ENCODE data around the gene BCL2L15. TPM values are rescaled to one million over a fixed set of nuclear protein-coding genes. Genes with fewer than 3 reads are reported as not detected.

BCL2L15 gene
- total and polyA plus RNA-seq, 10 of the 15 experiments (the other 5 are each of a cell fraction or from before 2014, with no cell fraction given): 0.42 to 1.2 (median 0.59) TPM

GRCh38 chr1:113891631-113892220 lies 4.3 kb upstream of the BCL2L15 start:
- POLR2A ChIA-PET: interaction anchor here (0.7 to 2.0 kb wide), 4 partner anchors 9 to 110 kb away, joined by 4 to 9 read pairs (median 6); no protein-coding TSS in a partner anchor
- intact Hi-C loops (cut with micrococcal nuclease; ENCODE audit: unreplicated experiment): no loop called here

More at GRCh38 chr1:113891631-113892220, 4.3 kb upstream of the BCL2L15 start:
- in situ Hi-C loops (cut with MboI): no loop called here
- no peaks in the 10 kb centered on the region for H3K4me1 ChIP-seq (ENCODE audit: control insufficient read depth, insufficient read depth, low read length)
- FAIRE-seq: no peak
- H3K27ac ChIP-seq (ENCODE audit: control insufficient read depth, insufficient read depth): no peak overlapping the region
- 88% methylated on average over 10 of the region's 11 CpGs for WGBS (ENCODE audit: insufficient coverage, insufficient replicate concordance, low lambda C conversion rate, missing lambda C conversion rate)
- H3K36me3 ChIP-seq (ENCODE audit: control insufficient read depth in 2 of 2, insufficient read depth in 2 of 2, low read length in 1 of 2): peaks cover 0 to 2% of the 10 kb centered on the region in 2 experiments; a peak in 1 of 4 replicates
- DNase-seq (ENCODE audit: low read depth, low spot score): no peak
- H2AFZ ChIP-seq (ENCODE audit: control insufficient read depth, low read depth, low read length): no peak overlapping the region
- no peak for ATAC-seq
- SMC1A ChIA-PET (ENCODE audit: uncharacterized antibody, unreplicated experiment): interaction anchor here (1.2 to 5.8 kb wide), 5 partner anchors 10 to 56 kb away, joined by 3 to 30 read pairs (median 20); partner anchors contain the start of genes AP4B1 and DCLRE1B
- no peaks in the 10 kb centered on the region for H4K20me1 ChIP-seq (ENCODE audit: control insufficient read depth, insufficient read depth)
- BruUV-seq (replicated peaks): no TSS peak
- no peaks in the 10 kb centered on the region for H3K9me3 ChIP-seq (replicated peaks; ENCODE audit: control insufficient read depth, insufficient read depth, low read length)
- no peak overlapping the region for H3K9ac ChIP-seq (ENCODE audit: control insufficient read depth, insufficient read depth, low read length)
- CTCF ChIA-PET: interaction anchor here (1.3 kb wide), 1 partner anchor 11 kb away, joined by 4 read pairs; no protein-coding TSS in a partner anchor
- H3K27me3 ChIP-seq (replicated peaks in 1 of 2; ENCODE audit: control insufficient read depth in 2 of 2, insufficient read depth in 2 of 2, low read length in 1 of 2): no peaks in the 10 kb centered on the region
- no peak overlapping the region for H3K4me2 ChIP-seq (ENCODE audit: control insufficient read depth, insufficient read depth)
- H3K4me3 ChIP-seq: no peak overlapping the region
- TF ChIP-seq NFYB (IDR thresholded peaks at IDR 0.05; ENCODE audit: insufficient read depth, low read depth, low read length) (no peak), ZNF274 (IDR thresholded peaks at IDR 0.05; ENCODE audit: insufficient read depth, insufficient read length) (no peak), NFYA (IDR thresholded peaks at IDR 0.05; ENCODE audit: borderline replicate concordance, low read depth, low read length) (no peak), IKZF2 (IDR thresholded peaks at IDR 0.05) (no peak), POLR2AphosphoS5 (IDR thresholded peaks at IDR 0.05; ENCODE audit: low read length) (no peak), ELK1 (IDR thresholded peaks at IDR 0.05; ENCODE audit: low read depth, low read length) (no peak), NFXL1 (IDR thresholded peaks at IDR 0.05; ENCODE audit: borderline replicate concordance) (no peak), E2F8 (IDR thresholded peaks at IDR 0.05; ENCODE audit: low read depth, partially characterized antibody) (no peak), JUNB (IDR thresholded peaks at IDR 0.05) (no peak), MYB (IDR thresholded peaks at IDR 0.05; ENCODE audit: borderline replicate concordance, low read depth, low read length) (no peak), SUPT20H (IDR thresholded peaks at IDR 0.05; ENCODE audit: borderline replicate concordance, control insufficient read depth, low read depth, low read length) (no peak), CHD4 (IDR thresholded peaks at IDR 0.05) (no peak), ZNF207 (IDR thresholded peaks at IDR 0.05; ENCODE audit: borderline replicate concordance) (no peak), RB1 (IDR thresholded peaks at IDR 0.05; ENCODE audit: borderline replicate concordance) (no peak), CEBPB (IDR thresholded peaks at IDR 0.05; ENCODE audit: borderline replicate concordance in 1 of 2, low read depth in 2 of 2, low read length in 2 of 2) (no peak), IRF4 (IDR thresholded peaks at IDR 0.05; ENCODE audit: low read depth, low read length) (no peak), TCF12 (IDR thresholded peaks at IDR 0.05; ENCODE audit: low read depth, low read length) (no peak), KLF5 (IDR thresholded peaks at IDR 0.05; ENCODE audit: partially characterized antibody) (no peak), CBX5 (IDR thresholded peaks at IDR 0.05; ENCODE audit: low read depth) (no peak), IKZF1 (conservative IDR thresholded peaks at IDR 0.05) (no peak)
- RAD21 ChIA-PET (ENCODE audit: unreplicated experiment): interaction anchor here (1.0 kb wide), 1 partner anchor 11 kb away, joined by 3 read pairs; no protein-coding TSS in a partner anchor
- no peaks in the 10 kb centered on the region for H3K79me2 ChIP-seq (ENCODE audit: control insufficient read depth, insufficient read depth, low read length)

Measured in GM12878 (cell line).